GM12878 (cell line): ENCODE results near the gene LILRB3.
"Not testable (repeated sequence)": the region's sequence is repeated elsewhere in the genome, so short reads cannot be mapped to it uniquely, and the experiment has no call there.

ENCODE experiments used
- BHLHE40 ChIP-seq, 2 experiments: fragments of 450-650 bp in 1 of 2; IDR thresholded peaks; 2 replicates each; pipeline ENCODE4 v1.6.1; 2011 to 2017; ENCODE audit warnings: low read depth in 2 of 2, borderline replicate concordance in 1 of 2, improper control_type of control experiment in 1 of 2, low read length in 1 of 2, mild to moderate bottlenecking in 1 of 2
- CEBPB ChIP-seq, 2 experiments: fragments of 150-350 bp in 1 of 2; IDR thresholded peaks; 2 replicates each; pipeline ENCODE4 v1.6.1; 2012 to 2014; ENCODE audit warnings: low read depth in 2 of 2, low read length in 2 of 2, borderline replicate concordance in 1 of 2, inconsistent platforms in 1 of 2
- CHD2 ChIP-seq: IDR thresholded peaks from 2 replicates; pipeline ENCODE4 v1.6.1; 2011; ENCODE audit warnings: low read depth, low read length, improper control_type of control experiment, borderline replicate concordance
- CTCF ChIP-seq, 3 experiments: IDR thresholded peaks in 2 of 3; conservative IDR thresholded peaks in 1 of 3; 2 replicates each; pipeline ENCODE4 v1.5.1; 2011; ENCODE audit warnings: low read depth in 3 of 3, low read length in 3 of 3, mild to moderate bottlenecking in 3 of 3, control low read depth in 2 of 3, moderate library complexity in 2 of 3, inconsistent platforms in 1 of 3, mixed read lengths in 1 of 3; ENCODE audit not compliant: control insufficient read depth in 2 of 3, insufficient read depth in 1 of 3; ENCODE audit errors: extremely low read depth in 1 of 3
- EED ChIP-seq: sonication (generic); IDR thresholded peaks from 2 replicates; pipeline ENCODE4 v1.6.1; 2016; ENCODE audit warnings: antibody characterized with exemption, low read depth
- ETV6 ChIP-seq, 2 experiments: fragments of 450-650 bp in 1 of 2; IDR thresholded peaks in 1 of 2; conservative IDR thresholded peaks in 1 of 2; 2 replicates each; pipeline ENCODE4 v1.6.1; 2014; ENCODE audit warnings: antibody characterized with exemption in 1 of 2, borderline replicate concordance in 1 of 2, low read depth in 1 of 2, mild to moderate bottlenecking in 1 of 2, moderate library complexity in 1 of 2
- EZH2 ChIP-seq: IDR thresholded peaks from 2 replicates; pipeline ENCODE4 v1.6.1; 2012; ENCODE audit warnings: low read depth, mild to moderate bottlenecking, control low read depth, inconsistent platforms, low read length, borderline replicate concordance; ENCODE audit not compliant: control insufficient read depth
- POLR2AphosphoS5 ChIP-seq: IDR thresholded peaks from 2 replicates; pipeline ENCODE4 v1.6.1; 2011; ENCODE audit warnings: mild to moderate bottlenecking, low read length, inconsistent platforms
- ZBTB4 ChIP-seq: fragments of 450-650 bp; formaldehyde crosslinking; IDR thresholded peaks from 2 replicates; pipeline ENCODE4 v1.4.0; 2022; ENCODE audit warnings: mild to moderate bottlenecking, moderate library complexity
- ZBTB40 ChIP-seq: fragments of 450-650 bp; IDR thresholded peaks from 2 replicates; pipeline ENCODE4 v1.6.1; 2016; ENCODE audit warnings: mild to moderate bottlenecking, moderate library complexity, borderline replicate concordance

- not testable (repeated sequence) for TF ChIP-seq POLR2AphosphoS5; CTCF (IDR thresholded peaks at IDR 0.05 in 2 of 3, conservative IDR thresholded peaks at IDR 0.05 in 1 of 3; ENCODE audit: control insufficient read depth in 2 of 3, extremely low read depth in 1 of 3, insufficient read depth in 1 of 3, low read depth in 3 of 3, low read length in 3 of 3); EZH2; CHD2; BHLHE40 (IDR thresholded peaks at IDR 0.05; ENCODE audit: borderline replicate concordance in 1 of 2, low read depth in 2 of 2, low read length in 1 of 2); CEBPB (IDR thresholded peaks at IDR 0.05; ENCODE audit: borderline replicate concordance in 1 of 2, low read depth in 2 of 2, low read length in 2 of 2); EED; ETV6 (conservative IDR thresholded peaks at IDR 0.05 in 1 of 2, IDR thresholded peaks at IDR 0.05 in 1 of 2; ENCODE audit: borderline replicate concordance in 1 of 2, low read depth in 1 of 2); ZBTB4 (CRISPR knock-in tag); ZBTB40
Measured at GRCh38 chr19:54194463-54194862, 28.3 kb downstream of the LILRB3 start.
